ENCODE results near the gene PDCD11.

The PDCD11 gene

DNA sequence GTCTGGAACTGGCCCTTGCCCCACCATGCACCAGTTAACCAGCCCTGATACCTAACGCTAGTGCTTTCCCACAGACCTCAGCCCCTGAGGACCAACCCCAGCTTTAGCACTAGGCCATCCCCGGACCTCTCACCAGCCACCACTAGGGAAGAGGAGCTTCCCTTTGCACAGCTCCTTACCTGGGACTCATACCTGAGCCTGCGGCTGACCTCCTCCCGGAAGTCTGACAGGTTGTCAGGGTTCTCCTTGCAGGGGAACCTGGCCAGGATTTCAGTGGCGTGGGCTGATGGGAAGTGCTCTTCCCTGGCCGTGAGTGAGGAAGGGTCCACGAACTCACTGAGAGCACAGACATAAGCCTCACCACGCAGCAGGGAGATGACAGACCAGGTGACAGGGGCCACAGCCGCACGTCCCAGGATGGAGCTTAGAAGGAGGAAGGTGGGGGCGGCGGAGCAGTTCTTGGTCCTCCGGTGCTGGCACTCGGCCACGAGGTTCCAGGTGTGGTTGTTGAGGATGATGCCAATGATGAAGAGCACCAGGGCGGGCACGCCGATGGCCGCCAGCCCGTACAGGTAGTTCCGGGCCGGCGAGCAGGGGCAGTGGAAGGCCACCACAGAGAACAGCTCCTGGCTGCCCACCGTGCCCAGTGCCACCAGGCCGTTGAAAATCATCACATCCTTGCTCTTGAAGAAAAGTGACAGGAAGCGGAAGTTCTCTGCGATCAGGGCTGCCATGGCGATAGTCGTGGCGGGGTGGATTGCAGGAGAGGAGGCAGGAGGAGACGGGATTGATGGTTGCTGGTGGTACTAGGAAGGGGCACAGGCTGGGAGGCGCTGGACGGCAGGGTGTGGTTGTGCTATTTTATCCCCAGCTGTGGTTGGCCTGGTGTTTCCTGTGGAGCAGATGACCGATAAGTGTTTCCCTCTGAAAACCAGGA is 53.0 kb downstream of the PDCD11 start:
- Histone ChIP-seq H3K9ac (ENCODE audit: low read length) (no peak overlapping the region), H3K4me2 (ENCODE audit: low read length) (no peak overlapping the region)

DNA sequence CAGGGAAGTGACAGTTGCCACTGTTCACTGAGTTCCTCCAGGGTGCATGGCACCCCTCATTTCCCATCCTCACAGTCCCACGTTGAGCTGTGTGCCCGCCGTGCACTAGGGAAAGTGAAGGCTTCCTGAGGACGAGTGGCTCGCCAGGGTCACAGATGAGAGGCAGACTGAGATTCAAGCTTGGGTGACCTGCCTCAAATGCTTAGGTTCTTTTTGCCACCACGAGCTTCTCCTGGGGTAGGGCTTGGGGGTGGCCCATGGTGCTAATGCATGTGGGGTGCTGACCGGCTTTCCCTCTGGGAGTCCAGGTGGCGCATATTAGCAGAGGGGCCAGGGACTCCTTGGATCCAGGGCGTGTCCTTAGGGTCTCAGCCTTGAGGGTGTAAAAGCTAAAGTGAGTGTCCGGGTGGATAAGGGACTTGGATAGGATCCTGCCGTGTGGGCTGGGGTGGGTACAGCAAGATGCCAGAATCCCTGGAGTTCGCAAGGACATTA is 53.8 kb downstream of the PDCD11 start:
- Histone ChIP-seq H3K4me3 (ENCODE audit: low read depth, low read length, poor library complexity, severe bottlenecking) (no peak overlapping the region), H3F3A (ENCODE audit: insufficient read depth, low read length) (no peaks in the 10 kb centered on the region; the same call in 1 of the 2 replicates), H2AFZ (ENCODE audit: low read length) (no peak overlapping the region), H3K4me1 (ENCODE audit: insufficient read depth, low read length, severe bottlenecking) (peaks cover 11% of the 10 kb centered on the region), H4K20me1 (ENCODE audit: insufficient read depth, low read length) (no peaks in the 10 kb centered on the region), H3K27me3 (ENCODE audit: insufficient read depth, low read length) (no peaks in the 10 kb centered on the region), H3K9me3 (ENCODE audit: low read length) (no peaks in the 10 kb centered on the region), H3K79me2 (ENCODE audit: insufficient read depth, low read length) (no peaks in the 10 kb centered on the region), H3K9ac (ENCODE audit: low read length) (no peak overlapping the region), H3K27ac (ENCODE audit: low read depth, low read length, poor library complexity, severe bottlenecking) (no peak overlapping the region), H3K9me2 (ENCODE audit: low read depth, low read length) (no peaks in the 10 kb centered on the region), H3K36me3 (ENCODE audit: insufficient read depth, low read length) (peaks cover 37% of the 10 kb centered on the region), H3K4me2 (ENCODE audit: low read length) (no peak overlapping the region)
- TF ChIP-seq, protein P1, sequence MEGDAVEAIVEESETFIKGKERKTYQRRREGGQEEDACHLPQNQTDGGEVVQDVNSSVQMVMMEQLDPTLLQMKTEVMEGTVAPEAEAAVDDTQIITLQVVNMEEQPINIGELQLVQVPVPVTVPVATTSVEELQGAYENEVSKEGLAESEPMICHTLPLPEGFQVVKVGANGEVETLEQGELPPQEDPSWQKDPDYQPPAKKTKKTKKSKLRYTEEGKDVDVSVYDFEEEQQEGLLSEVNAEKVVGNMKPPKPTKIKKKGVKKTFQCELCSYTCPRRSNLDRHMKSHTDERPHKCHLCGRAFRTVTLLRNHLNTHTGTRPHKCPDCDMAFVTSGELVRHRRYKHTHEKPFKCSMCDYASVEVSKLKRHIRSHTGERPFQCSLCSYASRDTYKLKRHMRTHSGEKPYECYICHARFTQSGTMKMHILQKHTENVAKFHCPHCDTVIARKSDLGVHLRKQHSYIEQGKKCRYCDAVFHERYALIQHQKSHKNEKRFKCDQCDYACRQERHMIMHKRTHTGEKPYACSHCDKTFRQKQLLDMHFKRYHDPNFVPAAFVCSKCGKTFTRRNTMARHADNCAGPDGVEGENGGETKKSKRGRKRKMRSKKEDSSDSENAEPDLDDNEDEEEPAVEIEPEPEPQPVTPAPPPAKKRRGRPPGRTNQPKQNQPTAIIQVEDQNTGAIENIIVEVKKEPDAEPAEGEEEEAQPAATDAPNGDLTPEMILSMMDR (IDR thresholded peaks at IDR 0.05; ENCODE audit: low read length): no peak
- TF ChIP-seq EZH2 (IDR thresholded peaks at IDR 0.05; ENCODE audit: borderline replicate concordance, low read length): no peak

More for the DNA sequence above, 53.0 kb downstream of the PDCD11 start:
- H4K20me1 ChIP-seq (ENCODE audit: insufficient read depth, low read length): no peaks in the 10 kb centered on the region
- no peak overlapping the region for H3K4me3 ChIP-seq (ENCODE audit: low read depth, low read length, poor library complexity, severe bottlenecking)
- no peaks in the 10 kb centered on the region for H3K27me3 ChIP-seq (ENCODE audit: insufficient read depth, low read length)
- no peak overlapping the region for H3K27ac ChIP-seq (ENCODE audit: low read depth, low read length, poor library complexity, severe bottlenecking)
- no peaks in the 10 kb centered on the region for H3K9me2 ChIP-seq (ENCODE audit: low read depth, low read length)
- H3K9me3 ChIP-seq (ENCODE audit: low read length): no peaks in the 10 kb centered on the region
- H3K36me3 ChIP-seq (ENCODE audit: insufficient read depth, low read length): peaks cover 45% of the 10 kb centered on the region
- H3F3A ChIP-seq (ENCODE audit: insufficient read depth, low read length): no peaks in the 10 kb centered on the region; the same call in 1 of the 2 replicates
- H3K79me2 ChIP-seq (ENCODE audit: insufficient read depth, low read length): no peaks in the 10 kb centered on the region
- TF ChIP-seq, protein P1 (IDR thresholded peaks at IDR 0.05; ENCODE audit: low read length): no peak
- TF ChIP-seq EZH2 (IDR thresholded peaks at IDR 0.05; ENCODE audit: borderline replicate concordance, low read length): no peak
- no peak overlapping the region for H2AFZ ChIP-seq (ENCODE audit: low read length)
- H3K4me1 ChIP-seq (ENCODE audit: insufficient read depth, low read length, severe bottlenecking): peaks cover 11% of the 10 kb centered on the region

- Histone ChIP-seq H4K20me1 (ENCODE audit: insufficient read depth, low read length) (no peaks in the 10 kb centered on the region), H3K9ac (ENCODE audit: low read length) (no peak overlapping the region; the same call in 1 of the 2 replicates)
Measured at GRCh38 chr10:103451091-103451813, 54.8 kb downstream of the PDCD11 start.

More at GRCh38 chr10:103451091-103451813, 54.8 kb downstream of the PDCD11 start:
- H3K27ac ChIP-seq (ENCODE audit: low read depth, low read length, poor library complexity, severe bottlenecking): no peak overlapping the region
- peaks cover 11% of the 10 kb centered on the region for H3K4me1 ChIP-seq (ENCODE audit: insufficient read depth, low read length, severe bottlenecking)
- H3K36me3 ChIP-seq (ENCODE audit: insufficient read depth, low read length): peaks cover 27% of the 10 kb centered on the region
- H3K27me3 ChIP-seq (ENCODE audit: insufficient read depth, low read length): no peaks in the 10 kb centered on the region
- H3F3A ChIP-seq (ENCODE audit: insufficient read depth, low read length): no peaks in the 10 kb centered on the region; the same call in 1 of the 2 replicates
- peak overlapping the region; percentile 49 for H3K4me3 ChIP-seq (ENCODE audit: low read depth, low read length, poor library complexity, severe bottlenecking)
- H3K79me2 ChIP-seq (ENCODE audit: insufficient read depth, low read length): no peaks in the 10 kb centered on the region
- TF ChIP-seq EZH2 (IDR thresholded peaks at IDR 0.05; ENCODE audit: borderline replicate concordance, low read length): no peak
- TF ChIP-seq, protein P1 (IDR thresholded peaks at IDR 0.05; ENCODE audit: low read length): no peak
- H3K9me2 ChIP-seq (ENCODE audit: low read depth, low read length): no peaks in the 10 kb centered on the region
- no peaks in the 10 kb centered on the region for H3K9me3 ChIP-seq (ENCODE audit: low read length)
- H3K4me2 ChIP-seq (ENCODE audit: low read length): peak overlapping the region; percentile 61; the same call in 1 of the 2 replicates
- H2AFZ ChIP-seq (ENCODE audit: low read length): no peak overlapping the region
